Tibial nerve (tissue), 4 donors: ENCODE data around the gene ZNF775.

Experiments used
- EP300 ChIP-seq, 2 donors: sonication (generic); formaldehyde crosslinking; IDR thresholded peaks; one replicate each; pipeline ENCODE4 v1.6.1; 2017; ENCODE audit warnings: antibody characterized with exemption in 2 of 2, mild to moderate bottlenecking in 1 of 2
- POLR2A ChIP-seq, 2 donors: fragments of 450-650 bp; IDR thresholded peaks; one replicate each; pipeline ENCODE4 v1.6.1; 2017; ENCODE audit warnings: antibody characterized with exemption in 2 of 2, mild to moderate bottlenecking in 2 of 2, moderate library complexity in 2 of 2
- TF ChIP-seq, protein P1 (sequence below), 5 experiments: fragments of 200-600 bp in 3 of 5; fragments of 450-650 bp in 2 of 5; sonication (generic) in 3 of 5; IDR thresholded peaks; one replicate each; pipeline ENCODE4 v1.5.1; 2016 to 2019; ENCODE audit warnings: antibody characterized with exemption in 5 of 5, mild to moderate bottlenecking in 3 of 5, moderate library complexity in 2 of 5

GRCh38 chr7:150417239-150417638, 38.1 kb downstream of the ZNF775 start:
- TF ChIP-seq, protein P1, sequence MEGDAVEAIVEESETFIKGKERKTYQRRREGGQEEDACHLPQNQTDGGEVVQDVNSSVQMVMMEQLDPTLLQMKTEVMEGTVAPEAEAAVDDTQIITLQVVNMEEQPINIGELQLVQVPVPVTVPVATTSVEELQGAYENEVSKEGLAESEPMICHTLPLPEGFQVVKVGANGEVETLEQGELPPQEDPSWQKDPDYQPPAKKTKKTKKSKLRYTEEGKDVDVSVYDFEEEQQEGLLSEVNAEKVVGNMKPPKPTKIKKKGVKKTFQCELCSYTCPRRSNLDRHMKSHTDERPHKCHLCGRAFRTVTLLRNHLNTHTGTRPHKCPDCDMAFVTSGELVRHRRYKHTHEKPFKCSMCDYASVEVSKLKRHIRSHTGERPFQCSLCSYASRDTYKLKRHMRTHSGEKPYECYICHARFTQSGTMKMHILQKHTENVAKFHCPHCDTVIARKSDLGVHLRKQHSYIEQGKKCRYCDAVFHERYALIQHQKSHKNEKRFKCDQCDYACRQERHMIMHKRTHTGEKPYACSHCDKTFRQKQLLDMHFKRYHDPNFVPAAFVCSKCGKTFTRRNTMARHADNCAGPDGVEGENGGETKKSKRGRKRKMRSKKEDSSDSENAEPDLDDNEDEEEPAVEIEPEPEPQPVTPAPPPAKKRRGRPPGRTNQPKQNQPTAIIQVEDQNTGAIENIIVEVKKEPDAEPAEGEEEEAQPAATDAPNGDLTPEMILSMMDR (IDR thresholded peaks at IDR 0.05) = no peak
- TF ChIP-seq POLR2A (IDR thresholded peaks at IDR 0.05) (no peak), EP300 (IDR thresholded peaks at IDR 0.05) (no peak)
